Peyer's patch (tissue), 4 donors: ENCODE data around the gene ZBED5. TPM values are rescaled to one million over a fixed set of nuclear protein-coding genes. Genes with fewer than 3 reads are reported as not detected.

Experiments used
- DNase-seq, 3 donors: peaks; one replicate each; pipeline ENCODE4 v3.0.0-alpha.2; 2017 to 2019
- H3K27ac ChIP-seq, 4 donors: fragments of 200-600 bp; sonication (generic); one replicate each; pipeline ENCODE4 v1.5.1; 2016 to 2019
- H3K27me3 ChIP-seq, 2 donors: fragments of 200-600 bp; sonication (generic); one replicate each; pipeline ENCODE4 v1.5.1; 2019
- H3K36me3 ChIP-seq, 3 donors: fragments of 200-600 bp; sonication (generic); one replicate each; pipeline ENCODE4 v1.5.1; 2016 to 2019
- H3K4me1 ChIP-seq, 4 donors: fragments of 200-600 bp; sonication (generic); one replicate each; pipeline ENCODE4 v1.5.1; 2016 to 2019
- H3K4me3 ChIP-seq, 4 donors: fragments of 200-600 bp; sonication (generic); 1 replicate in 3 of 4; 2 replicates in 1 of 4; pipeline ENCODE4 v1.5.1; 2016 to 2019; ENCODE audit warnings: mild to moderate bottlenecking in 1 of 4
- H3K9me3 ChIP-seq, 4 donors: fragments of 200-600 bp; sonication (generic); one replicate each; pipeline ENCODE4 v1.5.1; 2016 to 2019; ENCODE audit warnings: mild to moderate bottlenecking in 1 of 4
- POLR2A ChIP-seq, 2 donors: fragments of 450-650 bp; IDR thresholded peaks; one replicate each; pipeline ENCODE4 v1.5.1; 2017; ENCODE audit warnings: antibody characterized with exemption in 2 of 2, mild to moderate bottlenecking in 2 of 2, moderate library complexity in 2 of 2
- total RNA-seq, 4 donors: library from RNA; depleted of rRNA; stranded (reverse); fragments of >200 nt; gene quantifications; one replicate each; pipeline ENCODE4 v1.1.0, GENCODE V29; 2016
- TF ChIP-seq, protein P1 (sequence below), 6 experiments: fragments of 450-650 bp in 4 of 6; fragments of 200-600 bp in 2 of 6; sonication (generic) in 1 of 6; IDR thresholded peaks; one replicate each; pipeline ENCODE4 v1.5.1; 2017 to 2019; ENCODE audit warnings: antibody characterized with exemption in 6 of 6, mild to moderate bottlenecking in 3 of 6, moderate library complexity in 1 of 6

The ZBED5 gene
- total RNA-seq, 4 donors from 2014 or later: 23.8 to 47.0 (median 31.9) TPM

DNA sequence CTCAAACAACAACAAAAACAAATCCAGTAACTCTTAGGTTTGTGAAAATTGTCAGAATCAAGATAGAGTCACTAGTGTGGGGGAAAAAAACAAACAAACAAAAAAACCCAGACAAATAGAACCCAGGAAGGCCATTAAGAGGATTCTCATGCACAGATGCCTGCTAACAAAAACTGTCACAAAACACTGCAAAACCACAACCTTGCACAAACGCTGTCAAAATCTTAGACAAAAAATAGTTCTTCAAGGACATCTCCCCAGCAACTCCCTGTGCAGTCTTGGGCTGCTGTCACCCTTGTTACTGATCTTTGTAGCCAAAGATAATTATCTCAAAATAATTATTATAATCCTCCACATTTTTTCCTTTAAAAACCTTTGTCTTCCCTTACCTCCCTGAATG, 4.6 kb upstream of the ZBED5 start:
- H3K9me3 ChIP-seq: no peaks in the 10 kb centered on the region
- no peak overlapping the region for H3K4me3 ChIP-seq
- H3K27me3 ChIP-seq: no peaks in the 10 kb centered on the region
- H3K36me3 ChIP-seq: no peaks in the 10 kb centered on the region
- no peak overlapping the region for H3K27ac ChIP-seq
- no peak for DNase-seq
- TF ChIP-seq POLR2A (IDR thresholded peaks at IDR 0.05): no peak
- TF ChIP-seq, protein P1, sequence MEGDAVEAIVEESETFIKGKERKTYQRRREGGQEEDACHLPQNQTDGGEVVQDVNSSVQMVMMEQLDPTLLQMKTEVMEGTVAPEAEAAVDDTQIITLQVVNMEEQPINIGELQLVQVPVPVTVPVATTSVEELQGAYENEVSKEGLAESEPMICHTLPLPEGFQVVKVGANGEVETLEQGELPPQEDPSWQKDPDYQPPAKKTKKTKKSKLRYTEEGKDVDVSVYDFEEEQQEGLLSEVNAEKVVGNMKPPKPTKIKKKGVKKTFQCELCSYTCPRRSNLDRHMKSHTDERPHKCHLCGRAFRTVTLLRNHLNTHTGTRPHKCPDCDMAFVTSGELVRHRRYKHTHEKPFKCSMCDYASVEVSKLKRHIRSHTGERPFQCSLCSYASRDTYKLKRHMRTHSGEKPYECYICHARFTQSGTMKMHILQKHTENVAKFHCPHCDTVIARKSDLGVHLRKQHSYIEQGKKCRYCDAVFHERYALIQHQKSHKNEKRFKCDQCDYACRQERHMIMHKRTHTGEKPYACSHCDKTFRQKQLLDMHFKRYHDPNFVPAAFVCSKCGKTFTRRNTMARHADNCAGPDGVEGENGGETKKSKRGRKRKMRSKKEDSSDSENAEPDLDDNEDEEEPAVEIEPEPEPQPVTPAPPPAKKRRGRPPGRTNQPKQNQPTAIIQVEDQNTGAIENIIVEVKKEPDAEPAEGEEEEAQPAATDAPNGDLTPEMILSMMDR (IDR thresholded peaks at IDR 0.05): no peak
- H3K4me1 ChIP-seq: peaks cover 0 to 9% (median 2%) of the 10 kb centered on the region in 4 donors

DNA sequence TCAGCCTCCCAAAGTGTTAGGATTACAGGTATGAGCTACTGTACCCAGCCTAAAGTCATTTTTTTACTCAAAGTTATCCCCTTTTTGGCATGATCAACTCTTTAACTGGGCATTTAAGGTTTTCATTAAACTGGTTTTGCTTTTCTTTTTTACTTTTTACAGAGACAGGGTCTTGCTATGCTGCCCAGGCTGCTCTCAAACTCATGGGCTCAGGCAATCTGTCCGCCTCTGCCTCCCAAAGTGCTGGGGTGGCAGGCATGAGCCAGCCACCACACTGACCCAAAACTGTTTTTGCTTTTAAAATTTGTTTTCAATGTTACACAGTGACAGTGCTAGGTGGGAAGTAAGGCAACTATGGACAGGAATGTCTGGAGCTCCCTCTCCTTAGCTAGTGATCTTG, 3.9 kb upstream of the ZBED5 start:
- Histone ChIP-seq H3K27me3 (no peaks in the 10 kb centered on the region), H3K4me3 (no peak overlapping the region), H3K4me1 (peaks cover 0 to 9% (median 2%) of the 10 kb centered on the region in 4 donors), H3K9me3 (no peaks in the 10 kb centered on the region), H3K36me3 (no peaks in the 10 kb centered on the region), H3K27ac (no peak overlapping the region)
- DNase-seq: no peak
- TF ChIP-seq, protein P1 (IDR thresholded peaks at IDR 0.05): no peak
- TF ChIP-seq POLR2A (IDR thresholded peaks at IDR 0.05): no peak

DNA sequence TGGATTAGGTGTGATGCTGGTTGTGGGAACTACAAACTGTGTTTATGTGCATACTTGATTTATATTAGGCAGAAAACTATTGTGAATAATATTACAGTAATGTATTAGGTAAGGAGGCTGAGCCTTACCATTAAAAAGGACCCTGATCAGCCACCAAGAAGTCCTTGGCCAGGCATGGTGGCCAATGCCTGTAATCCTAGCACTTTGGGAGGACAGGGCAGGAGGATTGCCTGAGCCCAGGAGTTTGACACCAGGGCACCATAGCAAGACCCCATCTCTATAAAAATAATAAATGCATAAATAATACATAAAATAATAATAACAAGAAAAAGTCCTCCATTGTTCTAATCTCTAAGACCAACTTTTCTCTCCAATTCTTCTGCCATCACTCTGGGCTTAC, 3.2 kb upstream of the ZBED5 start:
- DNase-seq: no peak
- Histone ChIP-seq H3K9me3 (no peaks in the 10 kb centered on the region), H3K4me3 (no peak overlapping the region), H3K27me3 (no peaks in the 10 kb centered on the region), H3K4me1 (peaks cover 0 to 14% (median 5%) of the 10 kb centered on the region in 4 donors), H3K36me3 (no peaks in the 10 kb centered on the region), H3K27ac (no peak overlapping the region)
- TF ChIP-seq, protein P1 (IDR thresholded peaks at IDR 0.05): no peak
- no peak for TF ChIP-seq POLR2A (IDR thresholded peaks at IDR 0.05)

DNA sequence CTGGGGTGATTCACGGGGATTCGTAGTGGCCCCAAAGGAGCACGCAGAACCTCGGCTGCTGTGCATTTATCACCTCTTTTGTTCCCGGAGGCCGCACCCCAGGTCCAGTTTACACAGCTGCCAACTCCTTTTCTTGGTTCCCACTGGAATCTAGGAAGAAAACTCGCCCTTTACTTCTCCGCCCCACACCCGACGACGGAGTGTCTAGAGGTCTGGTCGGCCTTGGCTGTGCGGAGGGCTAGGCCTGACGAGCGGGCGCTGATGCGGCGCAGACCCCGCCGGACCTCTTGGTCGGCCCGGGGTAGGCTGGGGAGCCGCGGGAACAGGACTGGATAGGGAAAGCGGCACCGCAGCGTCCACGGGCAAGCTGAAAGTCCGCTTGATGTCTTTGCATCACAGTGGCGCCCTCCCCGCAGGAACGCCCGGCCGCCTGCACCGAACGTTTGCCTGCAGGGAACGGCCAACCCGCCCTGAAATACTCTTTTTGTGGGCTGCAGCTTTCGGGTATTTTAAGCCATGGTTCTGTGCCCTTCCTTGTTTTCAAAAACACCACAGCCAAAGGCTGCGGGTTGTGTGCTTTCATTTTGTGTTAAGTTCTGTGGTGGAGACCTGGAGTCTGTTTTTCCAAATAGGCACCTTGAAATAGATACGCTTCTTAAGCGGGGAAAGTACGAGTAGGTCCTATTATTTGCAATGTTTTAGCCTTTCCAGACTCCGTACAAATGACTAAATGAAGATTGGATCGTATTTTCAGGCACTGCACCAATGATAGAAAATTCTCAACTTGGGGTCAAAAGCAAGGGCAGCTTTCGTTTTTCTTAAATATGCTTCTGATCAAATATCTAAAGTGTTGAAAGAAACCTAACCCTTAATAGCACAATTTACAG, 829 bp upstream of the ZBED5 start:
- H3K27ac ChIP-seq: peak overlapping the region; percentile 88 to 97 (median 94)
- no peaks in the 10 kb centered on the region for H3K27me3 ChIP-seq
- peak; percentile 55 to 82 (median 79) for DNase-seq
- peaks cover 0 to 19% (median 0%) of the 10 kb centered on the region in 3 donors for H3K36me3 ChIP-seq
- peak overlapping the region; percentile 56 to 85 (median 73) for H3K4me3 ChIP-seq
- H3K4me1 ChIP-seq: peaks cover 0 to 17% (median 6%) of the 10 kb centered on the region in 4 donors
- no peaks in the 10 kb centered on the region for H3K9me3 ChIP-seq
- no peak for TF ChIP-seq POLR2A (IDR thresholded peaks at IDR 0.05)
- TF ChIP-seq, protein P1 (IDR thresholded peaks at IDR 0.05): no peak

DNA sequence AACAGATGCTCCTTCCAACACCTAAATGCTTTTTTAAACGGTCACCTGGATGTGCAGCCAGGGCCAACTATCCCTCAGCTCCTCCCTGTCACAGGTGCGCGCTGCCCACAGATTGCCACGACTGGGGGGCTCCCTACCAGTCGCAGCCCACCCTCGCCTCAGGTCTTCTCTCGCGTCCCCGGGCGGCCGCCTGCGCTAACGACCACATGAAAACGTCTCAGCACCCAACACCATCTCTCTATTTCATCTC, 469 bp downstream of the ZBED5 start:
- peaks cover 0 to 17% (median 6%) of the 10 kb centered on the region in 4 donors for H3K4me1 ChIP-seq
- no peaks in the 10 kb centered on the region for H3K9me3 ChIP-seq
- TF ChIP-seq, protein P1 (IDR thresholded peaks at IDR 0.05): no peak
- no peak for TF ChIP-seq POLR2A (IDR thresholded peaks at IDR 0.05)
- no peaks in the 10 kb centered on the region for H3K27me3 ChIP-seq
- H3K27ac ChIP-seq: peak overlapping the region; percentile 88 to 97 (median 94)
- H3K4me3 ChIP-seq: peak overlapping the region; percentile 56 to 85 (median 73)
- peaks cover 0 to 30% (median 0%) of the 10 kb centered on the region in 3 donors for H3K36me3 ChIP-seq
- DNase-seq: peak in 2 of 3 donors; percentile 65 to 78
